GM21786 (cell line): ENCODE results near the gene CRX.
"Not testable (repeated sequence)": the region's sequence is repeated elsewhere in the genome, so short reads cannot be mapped to it uniquely, and the experiment has no call there.

Experiments
- ATAC-seq: cut with Tn5 transposase; IDR thresholded peaks from one replicate; pipeline ENCODE4 v1.9.1; 2021; ENCODE audit not compliant: unreplicated experiment

Gene CRX

GRCh38 chr19:47803148-47803547, 18.6 kb upstream of the CRX start:
- ATAC-seq = not testable (repeated sequence)

- ATAC-seq = not testable (repeated sequence)
Observed at GRCh38 chr19:47803671-47804070, 18.1 kb upstream of the CRX start.

- not testable (repeated sequence) for ATAC-seq
Observed at GRCh38 chr19:47804451-47804850, 17.3 kb upstream of the CRX start, which contains the start of gene TPRX1. TSS of gene TPRX1 (minus strand) at chr19:47804551. CDS start at chr19:47804539, 12 bp downstream.

- ATAC-seq = no peak
Observed at GRCh38 chr19:47805313-47805712, 16.4 kb upstream of the CRX start.

GRCh38 chr19:47806435-47806834, 15.3 kb upstream of the CRX start:
- ATAC-seq = no peak

- no peak for ATAC-seq
Observed at GRCh38 chr19:47813304-47813994, 8.3 kb upstream of the CRX start.

- no peak for ATAC-seq
Observed at GRCh38 chr19:47813995-47814328, 7.8 kb upstream of the CRX start.

- ATAC-seq = not testable (repeated sequence)
Observed at GRCh38 chr19:47816270-47816669, 5.5 kb upstream of the CRX start.

- ATAC-seq = not testable (repeated sequence)
Observed at GRCh38 chr19:47818221-47818620, 3.5 kb upstream of the CRX start.

- ATAC-seq = no peak
Observed at GRCh38 chr19:47819858-47820257, 1.9 kb upstream of the CRX start.

- ATAC-seq = no peak
Observed at GRCh38 chr19:47820410-47820809, 1.3 kb upstream of the CRX start.

- no peak for ATAC-seq
Observed at GRCh38 chr19:47824396-47824795, 2.7 kb downstream of the CRX start.

GRCh38 chr19:47826800-47827199, 5.1 kb downstream of the CRX start:
- no peak for ATAC-seq

GRCh38 chr19:47832723-47833122, 11.0 kb downstream of the CRX start:
- ATAC-seq = no peak

GRCh38 chr19:47836038-47836437, 14.3 kb downstream of the CRX start:
- ATAC-seq = no peak

- ATAC-seq = no peak
Observed at GRCh38 chr19:47839411-47839810, 17.7 kb downstream of the CRX start.

- no peak for ATAC-seq
Observed at GRCh38 chr19:47839913-47840312, 18.2 kb downstream of the CRX start.

GRCh38 chr19:47842941-47843340, 21.2 kb downstream of the CRX start:
- no peak for ATAC-seq

GRCh38 chr19:47848425-47848822, 26.7 kb downstream of the CRX start:
- ATAC-seq = no peak

GRCh38 chr19:47848823-47849473, 27.2 kb downstream of the CRX start:
- ATAC-seq = no peak

- ATAC-seq = no peak
Observed at GRCh38 chr19:47853003-47853402, 31.3 kb downstream of the CRX start.

GRCh38 chr19:47854459-47854858, 32.7 kb downstream of the CRX start:
- no peak for ATAC-seq

- not testable (repeated sequence) for ATAC-seq
Observed at GRCh38 chr19:47858231-47858630, 36.5 kb downstream of the CRX start.
